COLO668 (cell line): ENCODE data around the gene L3MBTL4.

ENCODE experiments used
- DNase-seq: peaks from one replicate; lab custom pipeline; 2025; ENCODE audit not compliant: unreplicated experiment; lab: John Stamatoyannopoulos, UW

L3MBTL4 gene

DNA sequence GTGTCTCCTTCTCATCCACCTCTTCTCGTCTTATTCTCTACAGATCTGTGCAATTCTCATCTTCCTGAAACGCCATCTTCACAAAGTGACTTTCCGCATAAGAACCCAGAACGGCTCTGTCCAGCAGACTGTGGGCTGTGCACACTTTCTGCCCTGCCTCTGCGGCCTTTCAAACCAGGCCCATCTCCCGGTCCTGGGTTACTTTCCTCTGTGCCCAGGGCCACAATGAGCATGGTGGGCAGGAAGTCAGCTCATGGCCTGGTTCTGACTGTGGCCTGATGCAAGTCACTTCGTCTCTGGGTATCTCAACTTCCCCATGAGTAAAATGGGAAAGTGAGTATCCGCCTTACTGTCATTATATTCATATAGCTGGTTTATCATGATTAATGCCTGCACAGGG is 447.7 kb downstream of the L3MBTL4 start:
- no peak for DNase-seq

GRCh38 chr18:5966514-5966913 is 448.2 kb downstream of the L3MBTL4 start:
- no peak for DNase-seq

- DNase-seq, result no peak
Measured at GRCh38 chr18:5964996-5965395, 449.7 kb downstream of the L3MBTL4 start.

DNA sequence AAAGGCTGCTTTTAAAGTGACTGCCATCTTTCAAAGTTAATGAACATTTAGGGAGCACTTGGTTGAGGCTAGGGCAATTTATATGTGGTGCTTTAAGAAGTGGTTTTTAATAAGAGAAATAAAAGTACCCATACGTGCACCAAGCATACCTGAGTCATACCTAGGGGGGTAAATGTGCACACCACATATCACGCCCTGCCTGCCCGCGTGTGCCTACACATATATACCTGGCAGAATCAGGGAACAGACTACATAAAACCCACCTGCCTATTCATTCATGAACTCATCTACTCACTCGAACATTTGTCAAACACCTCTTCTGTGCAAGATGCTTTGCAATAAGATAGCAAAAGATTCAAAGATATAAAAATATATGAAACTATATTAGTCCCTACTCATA is 450.1 kb downstream of the L3MBTL4 start:
- DNase-seq, result no peak

- no peak for DNase-seq
Measured at GRCh38 chr18:5964108-5964507, 450.6 kb downstream of the L3MBTL4 start.

- DNase-seq, result no peak
Measured at GRCh38 chr18:5963267-5963666, 451.4 kb downstream of the L3MBTL4 start.

GRCh38 chr18:5962362-5962761 is 452.3 kb downstream of the L3MBTL4 start:
- DNase-seq, result no peak

DNA sequence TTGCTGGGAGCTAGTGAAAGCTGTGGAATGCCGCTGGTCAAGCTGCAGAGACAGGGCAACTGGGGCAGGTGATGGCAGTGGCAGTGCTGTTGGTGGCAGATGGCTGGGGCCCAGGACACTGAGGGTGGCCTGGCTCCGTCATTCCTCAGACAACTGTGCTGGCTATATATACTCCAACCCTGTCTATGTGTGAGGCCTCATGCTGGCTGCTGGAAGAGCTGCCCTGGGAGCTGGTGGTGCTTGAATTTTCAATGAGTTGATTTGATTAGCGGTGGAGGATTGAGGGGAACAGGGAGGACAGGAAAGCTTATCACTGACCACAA is 452.9 kb downstream of the L3MBTL4 start:
- DNase-seq, result no peak

- DNase-seq, result peak; percentile 45
Measured at GRCh38 chr18:5961097-5961827, 453.4 kb downstream of the L3MBTL4 start.

- DNase-seq, result no peak
Measured at GRCh38 chr18:5958822-5959221, 455.9 kb downstream of the L3MBTL4 start.

DNA sequence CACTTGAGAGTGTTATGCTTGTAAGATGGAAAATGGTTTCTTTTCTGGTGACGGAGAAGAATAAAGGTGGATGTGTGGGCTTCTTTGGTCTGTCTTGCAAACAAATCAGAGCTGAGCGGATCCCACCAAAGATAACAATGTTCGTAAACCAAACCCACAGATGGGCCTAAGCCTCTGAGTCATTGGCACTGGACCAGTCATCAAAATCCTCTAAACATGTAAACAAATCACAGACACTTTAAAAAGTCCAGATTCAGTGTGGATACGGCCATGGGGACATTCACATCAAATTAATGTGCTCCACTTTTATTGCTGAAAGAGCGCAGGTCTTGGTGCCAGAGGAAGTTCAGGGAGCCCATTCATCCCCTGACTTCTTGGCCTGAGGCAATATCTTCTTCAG is 458.9 kb downstream of the L3MBTL4 start:
- DNase-seq, result no peak

DNA sequence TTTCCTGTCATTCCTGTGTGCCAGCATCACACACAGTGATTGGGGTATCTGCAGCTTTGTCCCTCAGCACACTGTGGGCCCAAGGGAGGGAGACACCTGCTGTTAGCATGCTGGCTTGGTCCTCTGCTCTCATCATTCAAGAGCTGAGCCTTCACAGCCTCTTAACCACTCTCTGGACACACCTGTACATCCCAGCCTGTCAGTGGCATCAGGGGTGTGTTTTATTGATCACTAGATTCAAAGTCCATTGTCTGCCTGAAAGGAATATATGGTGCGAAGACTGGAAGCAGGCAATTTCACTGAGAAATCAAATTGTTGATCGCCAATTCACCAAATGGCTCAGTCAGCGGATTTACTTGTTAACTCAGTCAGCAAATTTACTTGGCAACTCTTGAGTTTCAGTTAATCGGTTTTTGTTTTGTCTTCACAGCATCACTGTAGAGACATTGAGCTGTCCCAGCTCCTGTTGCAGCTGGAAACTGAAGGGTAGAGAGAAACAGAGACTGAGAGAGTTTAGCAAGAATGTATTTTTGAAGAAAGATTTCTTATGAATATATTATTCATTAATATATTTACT is 463.1 kb downstream of the L3MBTL4 start:
- DNase-seq, result no peak

DNA sequence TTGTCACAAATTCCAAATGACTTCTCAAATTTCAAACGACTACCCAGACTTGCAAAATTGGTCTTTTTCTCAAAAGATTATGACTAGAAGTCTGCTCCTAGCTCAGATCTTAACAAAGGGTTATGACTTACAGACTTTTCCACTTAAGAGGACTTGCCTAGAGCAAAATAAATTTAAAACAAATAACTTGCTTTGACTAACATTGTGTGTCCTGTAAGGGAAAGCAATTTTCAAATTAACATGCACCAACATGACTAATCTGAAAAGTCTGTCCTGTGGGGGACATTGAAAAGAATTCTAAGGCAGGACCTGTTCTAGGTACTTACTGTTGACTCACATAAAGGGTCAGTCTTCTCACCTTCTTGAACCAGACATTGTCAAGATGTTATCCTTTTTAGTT is 465.9 kb downstream of the L3MBTL4 start:
- DNase-seq, result no peak

DNA sequence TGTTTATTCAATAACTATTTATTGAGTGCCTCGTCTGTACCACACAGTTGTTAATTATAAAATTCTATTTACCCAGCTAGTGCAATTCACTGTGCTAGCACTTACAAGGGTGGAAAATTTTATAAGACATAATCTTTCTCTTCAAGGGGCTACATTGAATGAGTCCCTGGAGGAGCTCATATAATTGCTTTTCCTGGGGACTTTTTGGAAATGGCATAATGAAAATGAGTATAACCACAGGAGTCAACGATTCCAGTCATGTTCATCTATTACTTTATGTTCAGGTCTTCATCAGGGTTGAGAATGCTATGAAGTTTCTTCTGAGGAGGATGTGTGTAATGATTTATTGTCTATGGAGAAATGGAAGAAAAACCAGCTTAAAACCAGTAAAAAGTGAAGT is 466.5 kb downstream of the L3MBTL4 start:
- no peak for DNase-seq

- DNase-seq, result no peak
Measured at GRCh38 chr18:5944448-5944847, 470.3 kb downstream of the L3MBTL4 start.

DNA sequence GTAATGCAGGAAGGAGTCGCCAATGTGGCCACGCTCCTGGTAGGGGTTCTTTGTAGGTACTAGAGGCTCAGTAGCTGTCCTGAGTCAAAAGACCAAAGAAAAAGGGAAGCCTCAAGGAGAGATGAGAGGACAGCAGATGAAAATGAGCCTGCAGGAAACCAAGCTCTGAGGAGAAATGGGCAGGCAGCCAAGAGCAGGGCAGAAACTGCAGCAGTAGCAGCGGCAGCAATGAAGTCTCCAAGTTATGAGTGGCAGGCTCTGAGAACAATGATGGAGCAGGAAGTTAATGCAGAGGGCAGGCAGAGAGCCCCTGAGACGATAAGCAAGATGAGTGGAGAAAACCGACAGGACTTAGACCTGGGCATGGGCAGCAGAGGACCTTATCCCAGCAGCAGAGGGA is 471.2 kb downstream of the L3MBTL4 start:
- no peak for DNase-seq

DNA sequence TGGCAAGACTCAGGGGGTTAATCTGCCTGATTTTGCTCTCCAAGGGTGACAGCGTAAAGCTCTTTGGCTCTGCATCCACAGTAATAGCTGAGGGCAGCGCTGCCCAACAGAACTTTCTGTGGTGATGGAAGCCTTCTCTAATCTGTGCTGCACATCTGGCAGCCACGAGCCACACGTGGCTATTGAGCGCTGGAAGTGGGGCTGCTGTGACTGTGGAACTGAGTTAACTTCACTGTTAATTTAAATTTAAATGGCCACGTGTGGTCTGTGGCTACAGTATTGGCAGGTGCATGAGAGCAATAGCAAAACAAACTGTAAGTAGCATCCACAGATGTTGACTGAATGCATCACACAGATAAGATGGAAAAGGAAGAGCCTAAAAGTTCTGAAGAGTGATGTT is 472.1 kb downstream of the L3MBTL4 start:
- no peak for DNase-seq

GRCh38 chr18:5941890-5942289 is 472.8 kb downstream of the L3MBTL4 start:
- DNase-seq, result no peak

DNA sequence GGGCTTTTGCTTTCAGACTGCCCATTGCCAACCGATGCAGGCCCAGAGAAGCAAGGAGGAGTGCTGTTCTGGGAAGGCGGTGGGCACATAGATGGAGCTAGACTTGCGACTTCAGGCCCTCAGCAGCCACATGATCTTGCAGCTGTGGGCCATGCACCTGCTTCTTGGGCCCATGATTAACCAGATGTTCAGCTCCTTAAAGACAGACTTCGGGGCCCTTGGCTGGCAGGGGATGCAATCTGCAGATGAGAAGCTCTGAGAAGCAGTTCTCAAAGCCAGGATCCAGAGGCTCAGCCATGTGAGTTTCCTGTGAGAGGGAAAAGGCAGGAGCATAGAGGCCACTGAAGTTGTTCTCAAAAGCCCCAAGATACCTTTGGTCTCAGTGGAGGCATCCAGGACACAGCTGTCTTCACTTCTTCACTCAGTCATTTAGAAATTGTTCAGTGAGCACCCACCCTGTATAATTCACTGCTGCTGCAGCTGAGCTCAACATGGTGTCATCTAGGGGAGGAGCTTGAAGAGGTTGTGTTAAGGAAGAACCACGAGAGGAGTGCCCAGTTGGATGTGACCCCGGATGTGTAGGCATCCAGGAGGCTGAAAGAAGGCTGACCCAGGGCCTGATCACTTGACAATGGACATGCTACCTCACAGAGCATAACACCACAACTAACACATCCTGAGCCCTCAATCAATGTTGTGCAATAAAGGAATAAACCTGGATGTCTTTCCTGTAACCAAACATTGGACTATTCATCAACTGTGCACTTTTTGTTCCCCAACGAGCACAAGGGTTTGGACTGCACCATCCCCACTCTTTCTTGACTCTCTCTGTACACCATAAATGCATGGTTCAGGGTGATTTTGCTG is 474.7 kb downstream of the L3MBTL4 start:
- DNase-seq, result no peak

DNA sequence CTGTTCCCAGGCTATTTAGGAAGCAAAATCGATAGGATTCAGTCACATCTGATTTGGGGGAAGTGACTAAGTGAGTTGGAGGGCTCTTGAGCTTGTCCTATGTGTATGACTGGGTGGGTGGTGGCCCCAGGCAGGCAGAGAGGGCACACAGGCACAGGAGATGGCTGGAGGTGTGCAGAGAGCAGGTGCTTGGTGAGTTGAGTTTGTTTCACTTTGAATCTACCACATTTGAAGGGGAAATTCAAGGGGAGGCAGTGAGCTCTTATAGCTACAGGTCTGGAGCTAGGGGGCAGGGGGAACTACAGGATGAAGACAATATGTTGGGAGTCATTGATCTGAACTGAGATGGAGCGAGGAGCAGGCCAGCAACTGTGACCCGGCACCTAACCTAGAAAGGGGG is 476.9 kb downstream of the L3MBTL4 start:
- no peak for DNase-seq

- no peak for DNase-seq
Measured at GRCh38 chr18:5937121-5937520, 477.6 kb downstream of the L3MBTL4 start.

DNA sequence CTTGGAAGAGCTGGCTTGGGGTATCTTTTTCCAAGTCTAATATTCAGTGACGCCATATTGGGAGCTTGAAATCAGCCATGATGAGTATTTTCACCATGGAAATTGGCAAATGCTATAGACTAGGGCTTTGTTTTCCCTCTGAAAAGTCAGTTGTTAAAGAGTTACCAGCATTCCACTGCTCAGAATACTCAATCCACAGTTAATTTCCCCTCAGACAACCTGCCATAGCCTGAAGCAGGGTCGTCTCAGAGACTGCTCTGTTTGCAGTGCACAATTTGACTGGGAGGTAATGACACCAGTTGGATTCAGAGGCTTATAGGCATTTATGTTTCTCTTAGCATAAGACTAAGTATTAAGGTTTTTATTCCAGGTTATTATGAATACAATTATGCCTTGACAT is 483.9 kb downstream of the L3MBTL4 start:
- no peak for DNase-seq
